ENCODE measurements around the gene NUDT17.

NUDT17 gene

GRCh38 chr1:145845514-145846161, at the start of gene NUDT17:
Gene NUDT17, plus strand, starts transcription at chr1:145845630. Its CDS starts 11 bp downstream, at chr1:145845641.
- H3K4me3 ChIP-seq (ENCODE audit: low read depth, low read length): peak within 1 kb of the TSS; percentile 72
- peak; percentile 92 for TF ChIP-seq CTCF (IDR thresholded peaks at IDR 0.05; ENCODE audit: low read depth, low read length, missing control alignments)
- DNase-seq (ENCODE audit: low read depth): no peak

- DNase-seq (ENCODE audit: low read depth): no peak
- H3K4me3 ChIP-seq (ENCODE audit: low read depth, low read length): no peak overlapping the region
- TF ChIP-seq CTCF (IDR thresholded peaks at IDR 0.05; ENCODE audit: low read depth, low read length, missing control alignments): no peak
Measured at GRCh38 chr1:145796753-145797152, 48.7 kb upstream of the NUDT17 start.

DNA sequence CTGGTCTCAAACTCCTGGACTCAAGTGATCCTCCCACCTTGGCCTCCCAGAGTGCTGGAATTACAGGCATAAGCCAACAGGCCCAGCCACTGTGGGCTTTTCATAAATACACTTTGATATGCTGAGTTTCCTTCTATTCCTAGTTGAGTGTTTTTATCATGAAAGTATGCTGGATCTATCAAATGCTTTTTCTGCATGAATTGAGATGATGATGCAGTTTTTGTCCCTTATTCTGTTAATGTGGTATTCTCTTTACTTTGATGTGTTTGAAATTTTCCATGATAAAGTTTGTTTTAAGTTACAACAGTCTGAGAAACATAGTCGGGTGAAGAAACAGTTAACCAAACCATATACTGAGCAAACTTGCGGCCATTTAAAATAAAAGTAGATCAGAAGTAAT, 45.6 kb upstream of the NUDT17 start:
- DNase-seq (ENCODE audit: low read depth): no peak
- H3K4me3 ChIP-seq (ENCODE audit: low read depth, low read length): no peak overlapping the region
- no peak for TF ChIP-seq CTCF (IDR thresholded peaks at IDR 0.05; ENCODE audit: low read depth, low read length, missing control alignments)

GRCh38 chr1:145804235-145805045, 41.0 kb upstream of the NUDT17 start:
- TF ChIP-seq CTCF (IDR thresholded peaks at IDR 0.05; ENCODE audit: low read depth, low read length, missing control alignments): no peak
- H3K4me3 ChIP-seq (ENCODE audit: low read depth, low read length): no peak overlapping the region
- no peak for DNase-seq (ENCODE audit: low read depth)

GRCh38 chr1:145805057-145805456, 40.4 kb upstream of the NUDT17 start:
- no peak for TF ChIP-seq CTCF (IDR thresholded peaks at IDR 0.05; ENCODE audit: low read depth, low read length, missing control alignments)
- H3K4me3 ChIP-seq (ENCODE audit: low read depth, low read length): no peak overlapping the region
- no peak for DNase-seq (ENCODE audit: low read depth)

- DNase-seq (ENCODE audit: low read depth): no peak
- H3K4me3 ChIP-seq (ENCODE audit: low read depth, low read length): no peak overlapping the region
- no peak for TF ChIP-seq CTCF (IDR thresholded peaks at IDR 0.05; ENCODE audit: low read depth, low read length, missing control alignments)
Measured at GRCh38 chr1:145806408-145806807, 39.0 kb upstream of the NUDT17 start.
